Measurements from ENCODE around the gene LIX1. TPM values are rescaled to one million over a fixed set of nuclear protein-coding genes. Genes with fewer than 3 reads are reported as not detected.

The LIX1 gene
- polyA plus RNA-seq, 2 donors, result not detected

GRCh38 chr5:97072696-97073095 lies 69.7 kb downstream of the LIX1 start:
- 82 to 91% methylated on average over 2 of the region's 2 CpGs for WGBS, 2 donors
- H3K36me3 ChIP-seq (ENCODE audit: control insufficient read depth in 2 of 2, insufficient read depth in 2 of 2, low read length in 1 of 2), result no peaks in the 10 kb centered on the region
- H3K27ac ChIP-seq (ENCODE audit: low read depth in 2 of 2, low read length in 1 of 2), result no peak overlapping the region
- H3K9me3 ChIP-seq (ENCODE audit: control insufficient read depth in 2 of 2, insufficient read depth in 1 of 2, low read depth in 1 of 2, low read length in 1 of 2), result no peaks in the 10 kb centered on the region
- no peak overlapping the region for H3K4me3 ChIP-seq (ENCODE audit: low read depth in 1 of 2, low read length in 2 of 2)
- no peaks in the 10 kb centered on the region for H3K27me3 ChIP-seq (ENCODE audit: control insufficient read depth in 1 of 2, insufficient read depth in 2 of 2, low read length in 2 of 2)
- H3K4me1 ChIP-seq (ENCODE audit: control insufficient read depth in 2 of 2, insufficient read depth in 2 of 2, low read length in 1 of 2), result no peaks in the 10 kb centered on the region

GRCh38 chr5:97071993-97072392 lies 70.4 kb downstream of the LIX1 start:
- Histone ChIP-seq H3K27me3 (ENCODE audit: control insufficient read depth in 1 of 2, insufficient read depth in 2 of 2, low read length in 2 of 2) (no peaks in the 10 kb centered on the region), H3K9me3 (ENCODE audit: control insufficient read depth in 2 of 2, insufficient read depth in 1 of 2, low read depth in 1 of 2, low read length in 1 of 2) (no peaks in the 10 kb centered on the region), H3K36me3 (ENCODE audit: control insufficient read depth in 2 of 2, insufficient read depth in 2 of 2, low read length in 1 of 2) (no peaks in the 10 kb centered on the region), H3K4me1 (ENCODE audit: control insufficient read depth in 2 of 2, insufficient read depth in 2 of 2, low read length in 1 of 2) (no peaks in the 10 kb centered on the region), H3K27ac (ENCODE audit: low read depth in 2 of 2, low read length in 1 of 2) (no peak overlapping the region), H3K4me3 (ENCODE audit: low read depth in 1 of 2, low read length in 2 of 2) (no peak overlapping the region)
- WGBS, 2 donors, result 86% methylated on average over 4 of the region's 4 CpGs

DNA sequence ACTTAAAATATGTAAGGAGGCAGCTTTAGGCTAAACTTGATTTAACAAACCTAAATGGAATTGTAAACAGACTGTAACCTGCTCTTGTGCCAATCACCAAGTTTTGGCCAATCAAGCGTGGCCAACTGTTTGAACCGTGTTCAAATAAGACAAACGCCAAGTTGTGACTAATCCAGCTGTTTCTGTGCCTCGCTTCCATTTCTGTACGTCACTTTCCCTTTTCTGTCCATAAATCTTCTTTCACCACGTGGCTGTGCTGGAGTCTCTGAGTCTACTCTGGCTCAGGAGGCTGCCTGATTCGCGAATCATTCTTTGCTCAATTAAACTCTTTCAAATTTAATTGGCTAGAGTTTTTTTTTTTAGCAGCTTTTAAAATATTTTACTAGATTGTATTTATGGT lies 71.3 kb downstream of the LIX1 start:
- no peaks in the 10 kb centered on the region for H3K9me3 ChIP-seq (ENCODE audit: control insufficient read depth in 2 of 2, insufficient read depth in 1 of 2, low read depth in 1 of 2, low read length in 1 of 2)
- no peaks in the 10 kb centered on the region for H3K27me3 ChIP-seq (ENCODE audit: control insufficient read depth in 1 of 2, insufficient read depth in 2 of 2, low read length in 2 of 2)
- H3K4me3 ChIP-seq (ENCODE audit: low read depth in 1 of 2, low read length in 2 of 2), result no peak overlapping the region
- no peaks in the 10 kb centered on the region for H3K36me3 ChIP-seq (ENCODE audit: control insufficient read depth in 2 of 2, insufficient read depth in 2 of 2, low read length in 1 of 2)
- H3K4me1 ChIP-seq (ENCODE audit: control insufficient read depth in 2 of 2, insufficient read depth in 2 of 2, low read length in 1 of 2), result no peaks in the 10 kb centered on the region
- H3K27ac ChIP-seq (ENCODE audit: low read depth in 2 of 2, low read length in 1 of 2), result no peak overlapping the region
- 30 to 53% methylated on average over 8 of the region's 8 CpGs for WGBS, 2 donors

GRCh38 chr5:97070234-97070633 lies 72.2 kb downstream of the LIX1 start:
- no peaks in the 10 kb centered on the region for H3K9me3 ChIP-seq (ENCODE audit: control insufficient read depth in 2 of 2, insufficient read depth in 1 of 2, low read depth in 1 of 2, low read length in 1 of 2)
- H3K27ac ChIP-seq (ENCODE audit: low read depth in 2 of 2, low read length in 1 of 2), result no peak overlapping the region
- no peaks in the 10 kb centered on the region for H3K27me3 ChIP-seq (ENCODE audit: control insufficient read depth in 1 of 2, insufficient read depth in 2 of 2, low read length in 2 of 2)
- H3K4me3 ChIP-seq (ENCODE audit: low read depth in 1 of 2, low read length in 2 of 2), result no peak overlapping the region
- no peaks in the 10 kb centered on the region for H3K4me1 ChIP-seq (ENCODE audit: control insufficient read depth in 2 of 2, insufficient read depth in 2 of 2, low read length in 1 of 2)
- H3K36me3 ChIP-seq (ENCODE audit: control insufficient read depth in 2 of 2, insufficient read depth in 2 of 2, low read length in 1 of 2), result no peaks in the 10 kb centered on the region

GRCh38 chr5:97067296-97067850 lies 75.0 kb downstream of the LIX1 start:
- Histone ChIP-seq H3K27me3 (ENCODE audit: control insufficient read depth in 1 of 2, insufficient read depth in 2 of 2, low read length in 2 of 2) (no peaks in the 10 kb centered on the region), H3K27ac (ENCODE audit: low read depth in 2 of 2, low read length in 1 of 2) (no peak overlapping the region), H3K4me3 (ENCODE audit: low read depth in 1 of 2, low read length in 2 of 2) (no peak overlapping the region), H3K9me3 (ENCODE audit: control insufficient read depth in 2 of 2, insufficient read depth in 1 of 2, low read depth in 1 of 2, low read length in 1 of 2) (no peaks in the 10 kb centered on the region), H3K36me3 (ENCODE audit: control insufficient read depth in 2 of 2, insufficient read depth in 2 of 2, low read length in 1 of 2) (no peaks in the 10 kb centered on the region), H3K4me1 (ENCODE audit: control insufficient read depth in 2 of 2, insufficient read depth in 2 of 2, low read length in 1 of 2) (no peaks in the 10 kb centered on the region)
- 79% methylated on average over 4 of the region's 4 CpGs for WGBS, 2 donors

- 63 to 64% methylated on average over 2 of the region's 2 CpGs for WGBS, 2 donors
- Histone ChIP-seq H3K4me3 (ENCODE audit: low read depth in 1 of 2, low read length in 2 of 2) (no peak overlapping the region), H3K27ac (ENCODE audit: low read depth in 2 of 2, low read length in 1 of 2) (no peak overlapping the region), H3K27me3 (ENCODE audit: control insufficient read depth in 1 of 2, insufficient read depth in 2 of 2, low read length in 2 of 2) (no peaks in the 10 kb centered on the region), H3K9me3 (ENCODE audit: control insufficient read depth in 2 of 2, insufficient read depth in 1 of 2, low read depth in 1 of 2, low read length in 1 of 2) (no peaks in the 10 kb centered on the region), H3K4me1 (ENCODE audit: control insufficient read depth in 2 of 2, insufficient read depth in 2 of 2, low read length in 1 of 2) (no peaks in the 10 kb centered on the region), H3K36me3 (ENCODE audit: control insufficient read depth in 2 of 2, insufficient read depth in 2 of 2, low read length in 1 of 2) (no peaks in the 10 kb centered on the region)
These were observed 76.9 kb downstream of the LIX1 start for GRCh38 chr5:97065475-97065874.

GRCh38 chr5:97063251-97063650 lies 79.2 kb downstream of the LIX1 start:
- 87 to 90% methylated on average over 1 of the region's 1 CpG for WGBS, 2 donors

GRCh38 chr5:97062046-97062445 lies 80.4 kb downstream of the LIX1 start:
- Histone ChIP-seq H3K9me3 (ENCODE audit: control insufficient read depth in 2 of 2, insufficient read depth in 1 of 2, low read depth in 1 of 2, low read length in 1 of 2) (no peaks in the 10 kb centered on the region), H3K4me3 (ENCODE audit: low read depth in 1 of 2, low read length in 2 of 2) (no peak overlapping the region), H3K27ac (ENCODE audit: low read depth in 2 of 2, low read length in 1 of 2) (no peak overlapping the region), H3K36me3 (ENCODE audit: control insufficient read depth in 2 of 2, insufficient read depth in 2 of 2, low read length in 1 of 2) (no peaks in the 10 kb centered on the region), H3K4me1 (ENCODE audit: control insufficient read depth in 2 of 2, insufficient read depth in 2 of 2, low read length in 1 of 2) (no peaks in the 10 kb centered on the region), H3K27me3 (ENCODE audit: control insufficient read depth in 1 of 2, insufficient read depth in 2 of 2, low read length in 2 of 2) (no peaks in the 10 kb centered on the region)
- WGBS, 2 donors, result 50 to 67% methylated on average over 8 of the region's 8 CpGs

More at GRCh38 chr5:97063251-97063650, 79.2 kb downstream of the LIX1 start:
- Histone ChIP-seq H3K4me3 (ENCODE audit: low read depth in 1 of 2, low read length in 2 of 2) (no peak overlapping the region), H3K9me3 (ENCODE audit: control insufficient read depth in 2 of 2, insufficient read depth in 1 of 2, low read depth in 1 of 2, low read length in 1 of 2) (no peaks in the 10 kb centered on the region), H3K36me3 (ENCODE audit: control insufficient read depth in 2 of 2, insufficient read depth in 2 of 2, low read length in 1 of 2) (no peaks in the 10 kb centered on the region), H3K27ac (ENCODE audit: low read depth in 2 of 2, low read length in 1 of 2) (no peak overlapping the region), H3K4me1 (ENCODE audit: control insufficient read depth in 2 of 2, insufficient read depth in 2 of 2, low read length in 1 of 2) (no peaks in the 10 kb centered on the region), H3K27me3 (ENCODE audit: control insufficient read depth in 1 of 2, insufficient read depth in 2 of 2, low read length in 2 of 2) (no peaks in the 10 kb centered on the region)

DNA sequence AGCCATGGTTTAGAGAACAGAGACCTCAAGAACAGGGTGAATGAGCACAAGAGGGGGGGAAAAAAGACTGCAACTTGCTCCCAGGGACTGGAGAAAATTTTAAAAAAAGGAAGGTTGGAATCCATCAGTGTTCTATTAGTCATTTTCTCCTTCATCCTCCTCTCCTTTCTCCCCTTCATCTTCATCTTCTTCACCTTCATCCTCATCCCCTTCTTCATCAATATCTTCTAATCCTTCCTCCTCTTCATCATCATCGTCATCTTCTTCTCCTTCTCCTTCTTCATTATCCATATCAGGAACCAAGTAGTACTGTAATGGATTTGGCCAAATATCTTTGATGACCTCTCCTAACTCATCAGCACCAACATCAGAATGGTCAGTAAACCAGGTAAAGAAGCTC lies 86.1 kb downstream of the LIX1 start:
- Histone ChIP-seq H3K27me3 (ENCODE audit: control insufficient read depth in 1 of 2, insufficient read depth in 2 of 2, low read length in 2 of 2) (no peaks in the 10 kb centered on the region), H3K36me3 (ENCODE audit: control insufficient read depth in 2 of 2, insufficient read depth in 2 of 2, low read length in 1 of 2) (no peaks in the 10 kb centered on the region), H3K27ac (ENCODE audit: low read depth in 2 of 2, low read length in 1 of 2) (no peak overlapping the region), H3K4me1 (ENCODE audit: control insufficient read depth in 2 of 2, insufficient read depth in 2 of 2, low read length in 1 of 2) (no peaks in the 10 kb centered on the region), H3K4me3 (ENCODE audit: low read depth in 1 of 2, low read length in 2 of 2) (no peak overlapping the region), H3K9me3 (ENCODE audit: control insufficient read depth in 2 of 2, insufficient read depth in 1 of 2, low read depth in 1 of 2, low read length in 1 of 2) (no peaks in the 10 kb centered on the region)
- 82 to 96% methylated on average over 1 of the region's 1 CpG for WGBS, 2 donors

- 89 to 92% methylated on average over 7 of the region's 7 CpGs for WGBS, 2 donors
- no peaks in the 10 kb centered on the region for H3K36me3 ChIP-seq (ENCODE audit: control insufficient read depth in 2 of 2, insufficient read depth in 2 of 2, low read length in 1 of 2)
- H3K27me3 ChIP-seq (ENCODE audit: control insufficient read depth in 1 of 2, insufficient read depth in 2 of 2, low read length in 2 of 2), result no peaks in the 10 kb centered on the region
These were observed 93.2 kb downstream of the LIX1 start for GRCh38 chr5:97049175-97049574.

More at GRCh38 chr5:97049175-97049574, 93.2 kb downstream of the LIX1 start:
- Histone ChIP-seq H3K27ac (ENCODE audit: low read depth in 2 of 2, low read length in 1 of 2) (no peak overlapping the region), H3K4me1 (ENCODE audit: control insufficient read depth in 2 of 2, insufficient read depth in 2 of 2, low read length in 1 of 2) (no peaks in the 10 kb centered on the region), H3K4me3 (ENCODE audit: low read depth in 1 of 2, low read length in 2 of 2) (no peak overlapping the region), H3K9me3 (ENCODE audit: control insufficient read depth in 2 of 2, insufficient read depth in 1 of 2, low read depth in 1 of 2, low read length in 1 of 2) (no peaks in the 10 kb centered on the region)
